Left lung (tissue), 10 donors: ENCODE results near the gene KRT80. TPM values are rescaled to one million over a fixed set of nuclear protein-coding genes. Genes with fewer than 3 reads are reported as not detected.

ENCODE experiments used
- ATAC-seq: fragments of 200-7000 bp; cut with Tn5 transposase; one replicate; pipeline ENCODE4 v1.9.1; 2020; ENCODE audit warnings: moderate library complexity
- DNase-seq, 4 donors: peaks; one replicate each; pipeline ENCODE4 v3.0.0-alpha.2; 2013 to 2020
- H3K27ac ChIP-seq, 2 donors: fragments of 200-600 bp; sonication (generic) in 1 of 2; one replicate each; pipeline versions ENCODE4 v1.5.0 to v1.8.0; 2020 to 2021
- H3K27me3 ChIP-seq, 2 donors: fragments of 200-600 bp; sonication (generic) in 1 of 2; one replicate each; pipeline versions ENCODE4 v1.5.0 to v1.8.0; 2020 to 2021
- H3K36me3 ChIP-seq, 2 donors: fragments of 200-600 bp; sonication (generic) in 1 of 2; one replicate each; pipeline versions ENCODE4 v1.5.0 to v1.8.0; 2020 to 2021
- H3K4me1 ChIP-seq, 2 donors: fragments of 200-600 bp; one replicate each; pipeline ENCODE4 v1.8.0; 2021
- H3K4me3 ChIP-seq, 2 donors: fragments of 200-600 bp; sonication (generic) in 1 of 2; one replicate each; pipeline versions ENCODE4 v1.5.0 to v1.8.0; 2020 to 2021; ENCODE audit warnings: mild to moderate bottlenecking in 1 of 2
- H3K9me3 ChIP-seq, 2 donors: fragments of 200-600 bp; sonication (generic) in 1 of 2; one replicate each; pipeline versions ENCODE4 v1.5.0 to v1.8.0; 2020 to 2021
- CTCF ChIP-seq, 2 donors: fragments of 200-600 bp; sonication (generic) in 1 of 2; IDR thresholded peaks; one replicate each; pipeline versions ENCODE4 v1.5.0 to v1.8.0; 2021; ENCODE audit warnings: antibody characterized with exemption in 2 of 2
- intact Hi-C, 2 donors: fragments of 100-400 bp; cut with DNase I; formaldehyde crosslinking; loops; one replicate each; pipeline versions ENCODE4 v1.11.2 to v1.14.2; 2022
- polyA plus RNA-seq, 6 donors: library from polyadenylated mRNA; unstranded; fragments of 120-200 nt; gene quantifications; one replicate each; pipeline ENCODE4 v1.2.1, GENCODE V29; 2013; ENCODE audit not compliant: insufficient read length in 6 of 6
- total RNA-seq, 2 donors: library from RNA; stranded (reverse); fragmentation: NEBNext Ultra II Directional; extraction: Animal tissue kit (Norgen Biotek cat#: 25700); gene quantifications; one replicate each; pipeline ENCODE4 v1.2.1, GENCODE V29; 2021
- donor health status: DM: no; HTN: yes; CAD: no.
- donor health status: DM: no; HTN: no; CAD: no.

KRT80 gene
- total and polyA plus RNA-seq, 8 donors = 0.59 to 30.1 (median 0.93) TPM

DNA sequence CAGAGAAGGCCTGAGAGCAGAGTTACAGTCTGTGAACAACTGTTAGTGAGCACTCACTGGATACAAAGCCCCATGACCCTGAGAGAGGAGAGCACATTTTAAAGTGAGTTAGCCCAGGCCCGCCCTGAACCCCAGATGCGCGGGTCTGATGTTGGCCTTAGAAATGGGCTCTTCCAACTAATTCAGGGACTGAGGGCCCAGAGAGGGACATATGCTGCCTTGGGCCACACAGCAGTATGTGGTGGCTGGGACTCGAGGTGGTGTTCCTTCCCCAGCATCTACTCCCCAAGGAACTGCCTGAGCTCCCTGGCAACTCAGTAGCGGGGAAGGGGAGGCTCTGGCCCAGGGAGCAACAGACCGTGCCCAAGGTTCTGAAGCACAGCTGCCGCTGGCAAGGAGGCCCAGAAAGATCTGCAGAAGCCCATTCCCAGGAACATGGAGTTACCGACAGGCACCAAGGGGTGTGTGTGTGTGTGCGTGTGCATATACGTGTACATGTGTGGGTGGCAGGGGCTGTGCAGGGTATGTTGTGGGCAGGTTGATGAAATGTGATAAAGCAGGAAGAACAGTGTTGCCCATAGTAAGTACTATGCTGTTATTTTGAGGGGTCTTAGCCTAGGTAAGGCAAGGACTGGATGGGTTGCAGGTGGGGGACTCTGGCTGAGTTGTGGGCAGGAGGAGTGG lies 40.5 kb downstream of the KRT80 start:
- TF ChIP-seq CTCF (IDR thresholded peaks at IDR 0.05) = no peak
- Histone ChIP-seq H3K9me3 (no peaks in the 10 kb centered on the region), H3K27me3 (peaks cover 0 to 16% of the 10 kb centered on the region in 2 donors), H3K36me3 (no peaks in the 10 kb centered on the region), H3K27ac (peak overlapping the region in 1 of 2 donors; percentile 89), H3K4me1 (peaks cover 26 to 54% of the 10 kb centered on the region in 2 donors), H3K4me3 (no peak overlapping the region)
- intact Hi-C loops = loop anchor here in 1 of 2 donors (10.0 kb wide), 1 partner anchor 734 kb away; no protein-coding TSS in a partner anchor
- DNase-seq = peak in 1 of 4 donors; percentile 29
- no peak for ATAC-seq

DNA sequence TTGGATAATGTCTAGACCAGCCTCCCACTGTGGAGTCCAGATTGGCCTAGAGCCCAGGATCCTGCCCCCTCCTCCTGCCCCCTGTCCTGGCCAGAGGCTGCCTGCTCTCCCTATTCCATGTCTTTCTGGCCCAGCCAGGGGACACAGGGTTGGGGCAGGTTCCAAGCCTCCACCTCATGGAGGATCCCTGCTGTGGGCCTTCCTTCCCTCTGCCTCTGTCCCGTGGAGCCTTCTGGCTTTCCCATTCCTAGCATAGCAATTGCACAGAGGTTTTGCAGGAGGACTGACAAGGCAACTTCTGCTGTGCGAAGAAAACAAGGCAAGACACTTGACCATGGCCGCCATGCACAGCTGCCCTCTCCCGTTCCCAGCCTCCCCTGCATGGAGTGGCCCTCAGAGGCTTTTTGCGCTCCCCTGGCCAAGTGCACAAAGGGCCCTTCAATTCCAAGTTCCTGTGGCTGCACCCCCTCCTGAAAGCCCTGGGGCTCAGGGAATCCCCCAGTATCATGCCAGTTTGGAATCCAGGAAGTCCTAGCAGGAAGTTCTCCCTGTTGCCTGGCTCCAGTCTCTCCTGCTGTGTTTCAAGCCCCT lies 42.1 kb downstream of the KRT80 start:
- Histone ChIP-seq H3K4me3 (no peak overlapping the region), H3K27me3 (peaks cover 0 to 16% of the 10 kb centered on the region in 2 donors), H3K36me3 (no peaks in the 10 kb centered on the region), H3K4me1 (peaks cover 26 to 56% of the 10 kb centered on the region in 2 donors), H3K9me3 (no peaks in the 10 kb centered on the region), H3K27ac (peak overlapping the region; percentile 89 to 93)
- intact Hi-C loops = loop anchor here in 1 of 2 donors (10.0 kb wide), 1 partner anchor 735 kb away; no protein-coding TSS in a partner anchor
- TF ChIP-seq CTCF (IDR thresholded peaks at IDR 0.05) = no peak
- peak in 1 of 4 donors; percentile 63 for DNase-seq
- no peak for ATAC-seq

- Histone ChIP-seq H3K36me3 (no peaks in the 10 kb centered on the region), H3K4me3 (no peak overlapping the region), H3K27me3 (peaks cover 0 to 16% of the 10 kb centered on the region in 2 donors), H3K4me1 (peaks cover 27 to 56% of the 10 kb centered on the region in 2 donors), H3K9me3 (no peaks in the 10 kb centered on the region), H3K27ac (peak overlapping the region; percentile 89 to 93)
- TF ChIP-seq CTCF (IDR thresholded peaks at IDR 0.05) = no peak
- ATAC-seq (no peak), DNase-seq (no peak)
- intact Hi-C loops = no loop called here
These were observed 42.6 kb downstream of the KRT80 start for GRCh38 chr12:52149182-52149641.

DNA sequence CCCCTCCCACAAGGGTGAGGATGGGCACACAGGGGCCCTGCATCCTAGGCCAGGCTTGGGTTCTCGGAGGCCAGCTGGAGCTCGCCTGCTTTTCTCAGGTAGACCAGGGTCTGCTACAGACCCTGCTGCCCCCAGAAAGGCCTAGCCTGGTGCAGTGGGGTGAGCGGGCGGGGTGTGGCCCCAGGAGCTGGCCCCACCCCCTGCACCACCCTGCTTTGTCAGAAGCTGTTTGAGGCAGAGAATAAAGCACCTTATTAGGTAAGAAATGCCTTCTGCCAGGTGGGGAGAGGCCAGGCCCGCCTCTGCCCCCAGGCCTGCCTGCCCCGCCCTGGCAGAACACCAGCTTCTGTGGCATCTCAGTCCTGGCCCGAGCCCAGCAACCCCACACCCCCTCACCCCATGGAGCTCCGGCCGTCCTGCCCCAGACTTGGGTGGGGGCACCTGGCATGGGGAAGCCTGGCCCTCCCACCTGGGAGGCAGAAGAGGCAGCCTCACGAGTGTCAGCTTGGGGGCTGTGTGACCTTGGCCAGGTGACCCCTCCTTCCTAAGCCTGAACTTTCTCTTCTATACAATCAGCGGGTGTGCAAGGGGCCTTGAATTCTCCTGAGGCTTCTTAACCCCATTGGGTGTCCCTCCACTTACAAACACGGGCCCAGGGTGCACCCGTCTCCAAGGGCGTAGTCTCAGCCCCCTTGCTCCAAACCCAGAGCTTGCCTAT lies 43.2 kb downstream of the KRT80 start:
- ATAC-seq (peak; percentile 69), DNase-seq (peak in 2 of 4 donors; percentile 82 to 91)
- H3K27me3 ChIP-seq = peaks cover 0 to 16% of the 10 kb centered on the region in 2 donors
- TF ChIP-seq CTCF (IDR thresholded peaks at IDR 0.05) = no peak
- H3K27ac ChIP-seq = peak overlapping the region; percentile 89 to 93
- no peak overlapping the region for H3K4me3 ChIP-seq
- H3K4me1 ChIP-seq = peaks cover 29 to 56% of the 10 kb centered on the region in 2 donors
- H3K9me3 ChIP-seq = no peaks in the 10 kb centered on the region
- no peaks in the 10 kb centered on the region for H3K36me3 ChIP-seq
- intact Hi-C loops = no loop called here
